Liver (tissue), 9 donors: ENCODE results near the gene PREX1. TPM values are rescaled to one million over a fixed set of nuclear protein-coding genes. Genes with fewer than 3 reads are reported as not detected.

Source experiments
- DNase-seq: peaks from one replicate; pipeline ENCODE4 v3.0.0-alpha.2; 2017; ENCODE audit warnings: low spot score
- H3K27ac ChIP-seq, 2 donors: one replicate each; pipeline ENCODE4 v1.7.0; 2013; ENCODE audit warnings: inconsistent platforms in 2 of 2, low read length in 2 of 2, control low read depth in 1 of 2, low read depth in 1 of 2, mild to moderate bottlenecking in 1 of 2
- H3K27me3 ChIP-seq, 4 donors: one replicate each; pipeline versions ENCODE4 v1.6.1 to v1.7.0; 2013; ENCODE audit warnings: low read length in 3 of 4, inconsistent platforms in 1 of 4, mild to moderate bottlenecking in 1 of 4, moderate library complexity in 1 of 4; ENCODE audit not compliant: control insufficient read depth in 4 of 4, insufficient read depth in 4 of 4
- H3K36me3 ChIP-seq, 4 donors: one replicate each; pipeline versions ENCODE4 v1.6.1 to v1.7.0; 2013; ENCODE audit warnings: low read length in 3 of 4, mild to moderate bottlenecking in 3 of 4, low read depth in 1 of 4, moderate library complexity in 1 of 4; ENCODE audit not compliant: control insufficient read depth in 4 of 4, insufficient read depth in 3 of 4
- H3K4me1 ChIP-seq, 4 donors: one replicate each; pipeline versions ENCODE4 v1.6.1 to v1.7.0; 2013; ENCODE audit warnings: low read length in 3 of 4, mild to moderate bottlenecking in 3 of 4, moderate library complexity in 1 of 4; ENCODE audit not compliant: control insufficient read depth in 4 of 4, insufficient read depth in 4 of 4
- H3K4me3 ChIP-seq, 3 donors: one replicate each; pipeline versions ENCODE4 v1.6.1 to v1.7.0; 2013; ENCODE audit warnings: low read length in 3 of 3, control low read depth in 1 of 3, low read depth in 1 of 3, mild to moderate bottlenecking in 1 of 3
- H3K9ac ChIP-seq, 2 donors: one replicate each; pipeline ENCODE4 v1.7.0; 2013; ENCODE audit warnings: low read length in 2 of 2, mild to moderate bottlenecking in 2 of 2, moderate library complexity in 2 of 2, control low read depth in 1 of 2, low read depth in 1 of 2
- H3K9me3 ChIP-seq, 4 donors: one replicate each; pipeline versions ENCODE4 v1.6.1 to v1.7.0; 2013; ENCODE audit warnings: low read length in 3 of 4; ENCODE audit not compliant: control insufficient read depth in 4 of 4
- EGR1 ChIP-seq, 2 donors: IDR thresholded peaks; 2 replicates each; pipeline ENCODE4 v1.6.1; 2016 to 2018; ENCODE audit warnings: antibody characterized with exemption in 2 of 2, low read depth in 2 of 2
- FOXA1 ChIP-seq: IDR thresholded peaks from 2 replicates; pipeline ENCODE4 v1.6.1; 2016; ENCODE audit warnings: antibody characterized with exemption
- FOXA2 ChIP-seq: IDR thresholded peaks from 2 replicates; pipeline ENCODE4 v1.6.1; 2016; ENCODE audit warnings: antibody characterized with exemption
- GABPA ChIP-seq, 2 donors: IDR thresholded peaks in 1 of 2; conservative IDR thresholded peaks in 1 of 2; 2 replicates each; pipeline ENCODE4 v1.6.1; 2016; ENCODE audit warnings: antibody characterized with exemption in 2 of 2, mild to moderate bottlenecking in 1 of 2, moderate library complexity in 1 of 2
- HNF4A ChIP-seq, 2 donors: conservative IDR thresholded peaks; 2 replicates each; pipeline ENCODE4 v1.6.1; 2016; ENCODE audit warnings: antibody characterized with exemption in 2 of 2, mild to moderate bottlenecking in 2 of 2
- HNF4G ChIP-seq: IDR thresholded peaks from 2 replicates; pipeline ENCODE4 v1.6.1; 2016; ENCODE audit warnings: antibody characterized with exemption
- JUND ChIP-seq, 2 donors: IDR thresholded peaks; 2 replicates each; pipeline ENCODE4 v1.6.1; 2016; ENCODE audit warnings: antibody characterized with exemption in 2 of 2
- NR2F2 ChIP-seq: IDR thresholded peaks from 2 replicates; pipeline ENCODE4 v1.6.1; 2016; ENCODE audit warnings: antibody characterized with exemption
- RAD21 ChIP-seq, 2 donors: IDR thresholded peaks; 2 replicates each; pipeline ENCODE4 v1.6.1; 2016; ENCODE audit warnings: antibody characterized with exemption in 2 of 2, mild to moderate bottlenecking in 2 of 2
- RXRA ChIP-seq, 2 donors: IDR thresholded peaks; 2 replicates each; pipeline ENCODE4 v1.6.1; 2017 to 2018; ENCODE audit warnings: antibody characterized with exemption in 2 of 2, mild to moderate bottlenecking in 1 of 2
- SP1 ChIP-seq: IDR thresholded peaks from 2 replicates; pipeline ENCODE4 v1.6.1; 2018; ENCODE audit warnings: antibody characterized with exemption, mild to moderate bottlenecking
- TAF1 ChIP-seq: conservative IDR thresholded peaks from 2 replicates; pipeline ENCODE4 v1.6.1; 2016; ENCODE audit warnings: antibody characterized with exemption, mild to moderate bottlenecking
- YY1 ChIP-seq: IDR thresholded peaks from 2 replicates; pipeline ENCODE4 v1.6.1; 2016; ENCODE audit warnings: antibody characterized with exemption, mild to moderate bottlenecking
- WGBS: extraction: QIAGEN DNeasy Blood & Tissue Kit; methylation state at CpG from one replicate; pipeline ENCODE4 v1.1.7; 2013; 5-methylcytosine and 5-hydroxymethylcytosine counted together
- polyA plus RNA-seq, 2 donors: library from polyadenylated mRNA; stranded (reverse) in 1 of 2; unstranded in 1 of 2; fragments of 200-250 nt in 1 of 2; fragments of >200 nt in 1 of 2; fragmentation: Nextera tagmentation in 1 of 2; extraction: Ambion mirVana in 1 of 2; gene quantifications; one replicate each; pipeline versions ENCODE4 v1.2.1 to v1.2.3, GENCODE V29; 2013 to 2015
- total RNA-seq, 2 donors: library from RNA; depleted of rRNA; stranded (reverse); fragments of >200 nt; gene quantifications; one replicate each; pipeline ENCODE4 v1.2.3, GENCODE V29; 2014
- TF ChIP-seq, protein P1 (sequence below): IDR thresholded peaks from 2 replicates; pipeline ENCODE4 v1.6.1; 2016; ENCODE audit warnings: antibody characterized with exemption, mild to moderate bottlenecking
- TF ChIP-seq, protein P2 (sequence below): IDR thresholded peaks from 2 replicates; pipeline ENCODE4 v1.6.1; 2016; ENCODE audit warnings: antibody characterized with exemption
- TF ChIP-seq, protein P3 (sequence below): fragments of 150-350 bp; IDR thresholded peaks from 2 replicates; pipeline ENCODE4 v1.5.1; 2017; ENCODE audit warnings: improper control_type of control experiment, low read depth, low read length; ENCODE audit not compliant: missing input control
- TF ChIP-seq, protein P4 (sequence below): IDR thresholded peaks from 2 replicates; pipeline ENCODE4 v1.6.1; 2016; ENCODE audit warnings: antibody characterized with exemption
- TF ChIP-seq, protein P5 (sequence below): IDR thresholded peaks from 2 replicates; pipeline ENCODE4 v1.6.1; 2016; ENCODE audit warnings: antibody characterized with exemption
- donor health status: healthy.
- donor health status: healthy.
- donor health status: healthy.
- donor health status: healthy.
- donor health status: healthy.

PREX1 gene
- total and polyA plus RNA-seq, 4 donors, result 2.2 to 18.0 (median 10.8) TPM

DNA sequence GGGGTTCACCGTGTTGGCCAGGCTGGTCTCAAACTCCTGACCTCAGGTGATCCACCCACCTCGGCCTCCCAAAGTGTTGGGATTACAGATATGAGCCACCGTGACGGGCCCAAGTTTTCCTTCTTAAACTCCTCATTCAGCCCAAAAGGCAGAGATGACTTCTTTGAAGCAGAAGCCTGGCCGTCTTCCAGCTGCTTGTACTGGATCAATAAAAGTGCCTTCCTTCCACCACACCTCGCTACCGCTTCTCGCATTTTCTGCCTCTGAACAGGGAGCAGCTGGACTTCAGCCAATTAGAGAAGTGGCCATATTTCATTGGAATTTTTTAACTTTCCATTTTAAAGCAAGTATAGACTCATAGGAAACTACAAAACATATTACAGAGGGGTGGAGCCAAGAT lies 241.1 kb downstream of the PREX1 start:
- Histone ChIP-seq H3K9me3 (no peaks in the 10 kb centered on the region), H3K27me3 (no peaks in the 10 kb centered on the region), H3K4me3 (no peak overlapping the region), H3K9ac (no peak overlapping the region), H3K27ac (no peak overlapping the region), H3K36me3 (no peaks in the 10 kb centered on the region), H3K4me1 (no peaks in the 10 kb centered on the region)
- DNase-seq, result no peak
- WGBS, result 66% methylated on average over 8 of the region's 8 CpGs
- TF ChIP-seq HNF4A (conservative IDR thresholded peaks at IDR 0.05) (no peak), RAD21 (IDR thresholded peaks at IDR 0.05) (no peak), RXRA (IDR thresholded peaks at IDR 0.05) (no peak), FOXA1 (no peak), FOXA2 (no peak), HNF4G (no peak), GABPA (IDR thresholded peaks at IDR 0.05 in 1 of 2, conservative IDR thresholded peaks at IDR 0.05 in 1 of 2) (no peak), TAF1 (no peak), EGR1 (IDR thresholded peaks at IDR 0.05; ENCODE audit: low read depth in 2 of 2) (no peak), NR2F2 (no peak), YY1 (no peak), JUND (IDR thresholded peaks at IDR 0.05) (no peak), SP1 (no peak)
- TF ChIP-seq, protein P1, sequence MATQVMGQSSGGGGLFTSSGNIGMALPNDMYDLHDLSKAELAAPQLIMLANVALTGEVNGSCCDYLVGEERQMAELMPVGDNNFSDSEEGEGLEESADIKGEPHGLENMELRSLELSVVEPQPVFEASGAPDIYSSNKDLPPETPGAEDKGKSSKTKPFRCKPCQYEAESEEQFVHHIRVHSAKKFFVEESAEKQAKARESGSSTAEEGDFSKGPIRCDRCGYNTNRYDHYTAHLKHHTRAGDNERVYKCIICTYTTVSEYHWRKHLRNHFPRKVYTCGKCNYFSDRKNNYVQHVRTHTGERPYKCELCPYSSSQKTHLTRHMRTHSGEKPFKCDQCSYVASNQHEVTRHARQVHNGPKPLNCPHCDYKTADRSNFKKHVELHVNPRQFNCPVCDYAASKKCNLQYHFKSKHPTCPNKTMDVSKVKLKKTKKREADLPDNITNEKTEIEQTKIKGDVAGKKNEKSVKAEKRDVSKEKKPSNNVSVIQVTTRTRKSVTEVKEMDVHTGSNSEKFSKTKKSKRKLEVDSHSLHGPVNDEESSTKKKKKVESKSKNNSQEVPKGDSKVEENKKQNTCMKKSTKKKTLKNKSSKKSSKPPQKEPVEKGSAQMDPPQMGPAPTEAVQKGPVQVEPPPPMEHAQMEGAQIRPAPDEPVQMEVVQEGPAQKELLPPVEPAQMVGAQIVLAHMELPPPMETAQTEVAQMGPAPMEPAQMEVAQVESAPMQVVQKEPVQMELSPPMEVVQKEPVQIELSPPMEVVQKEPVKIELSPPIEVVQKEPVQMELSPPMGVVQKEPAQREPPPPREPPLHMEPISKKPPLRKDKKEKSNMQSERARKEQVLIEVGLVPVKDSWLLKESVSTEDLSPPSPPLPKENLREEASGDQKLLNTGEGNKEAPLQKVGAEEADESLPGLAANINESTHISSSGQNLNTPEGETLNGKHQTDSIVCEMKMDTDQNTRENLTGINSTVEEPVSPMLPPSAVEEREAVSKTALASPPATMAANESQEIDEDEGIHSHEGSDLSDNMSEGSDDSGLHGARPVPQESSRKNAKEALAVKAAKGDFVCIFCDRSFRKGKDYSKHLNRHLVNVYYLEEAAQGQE, result no peak
- TF ChIP-seq, protein P2, sequence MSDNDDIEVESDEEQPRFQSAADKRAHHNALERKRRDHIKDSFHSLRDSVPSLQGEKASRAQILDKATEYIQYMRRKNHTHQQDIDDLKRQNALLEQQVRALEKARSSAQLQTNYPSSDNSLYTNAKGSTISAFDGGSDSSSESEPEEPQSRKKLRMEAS, result no peak
- TF ChIP-seq, protein P3, sequence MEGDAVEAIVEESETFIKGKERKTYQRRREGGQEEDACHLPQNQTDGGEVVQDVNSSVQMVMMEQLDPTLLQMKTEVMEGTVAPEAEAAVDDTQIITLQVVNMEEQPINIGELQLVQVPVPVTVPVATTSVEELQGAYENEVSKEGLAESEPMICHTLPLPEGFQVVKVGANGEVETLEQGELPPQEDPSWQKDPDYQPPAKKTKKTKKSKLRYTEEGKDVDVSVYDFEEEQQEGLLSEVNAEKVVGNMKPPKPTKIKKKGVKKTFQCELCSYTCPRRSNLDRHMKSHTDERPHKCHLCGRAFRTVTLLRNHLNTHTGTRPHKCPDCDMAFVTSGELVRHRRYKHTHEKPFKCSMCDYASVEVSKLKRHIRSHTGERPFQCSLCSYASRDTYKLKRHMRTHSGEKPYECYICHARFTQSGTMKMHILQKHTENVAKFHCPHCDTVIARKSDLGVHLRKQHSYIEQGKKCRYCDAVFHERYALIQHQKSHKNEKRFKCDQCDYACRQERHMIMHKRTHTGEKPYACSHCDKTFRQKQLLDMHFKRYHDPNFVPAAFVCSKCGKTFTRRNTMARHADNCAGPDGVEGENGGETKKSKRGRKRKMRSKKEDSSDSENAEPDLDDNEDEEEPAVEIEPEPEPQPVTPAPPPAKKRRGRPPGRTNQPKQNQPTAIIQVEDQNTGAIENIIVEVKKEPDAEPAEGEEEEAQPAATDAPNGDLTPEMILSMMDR, result no peak
- TF ChIP-seq, protein P4, sequence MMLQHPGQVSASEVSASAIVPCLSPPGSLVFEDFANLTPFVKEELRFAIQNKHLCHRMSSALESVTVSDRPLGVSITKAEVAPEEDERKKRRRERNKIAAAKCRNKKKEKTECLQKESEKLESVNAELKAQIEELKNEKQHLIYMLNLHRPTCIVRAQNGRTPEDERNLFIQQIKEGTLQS, result no peak

DNA sequence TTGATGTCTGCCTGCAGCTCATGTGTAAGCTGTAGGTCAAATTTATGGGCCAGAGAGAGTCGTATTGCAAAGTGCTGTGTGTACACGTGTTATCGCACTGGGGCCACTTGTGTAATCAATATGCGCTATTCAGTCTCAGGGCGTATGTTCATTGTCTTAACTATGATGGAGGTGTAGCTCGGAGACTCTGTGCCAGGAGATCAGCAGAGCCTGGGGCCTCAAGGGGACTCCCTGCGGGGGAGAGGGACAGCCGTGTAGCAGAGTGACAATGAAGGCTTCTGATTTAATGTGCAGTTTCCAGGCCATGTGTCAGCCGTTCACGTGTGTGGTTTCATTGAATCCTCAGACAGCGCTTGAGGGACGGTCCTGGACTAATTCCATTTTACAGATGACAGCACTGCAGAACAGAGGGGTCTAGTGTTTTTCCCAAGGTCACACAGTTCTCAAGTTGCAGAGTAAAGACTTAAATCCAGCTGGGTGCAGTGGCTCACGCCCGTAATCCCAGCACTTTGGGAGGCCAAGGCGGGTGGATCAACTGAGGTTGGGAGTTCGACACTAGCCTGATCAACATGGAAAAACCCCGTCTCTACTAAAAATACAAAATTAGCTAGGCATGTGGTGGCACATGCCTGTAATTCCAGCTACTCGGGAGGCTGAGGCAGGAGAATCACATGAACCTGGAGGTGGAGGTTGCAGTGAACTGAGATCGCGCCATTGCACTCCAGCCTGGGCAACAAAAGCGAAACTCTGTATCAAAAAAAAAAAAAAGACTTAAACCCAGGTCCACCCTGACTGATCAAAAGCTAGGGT lies 242.5 kb downstream of the PREX1 start:
- WGBS, result 65% methylated on average over 21 of the region's 21 CpGs
- Histone ChIP-seq H3K4me3 (no peak overlapping the region), H3K27me3 (no peaks in the 10 kb centered on the region), H3K9ac (no peak overlapping the region), H3K36me3 (no peaks in the 10 kb centered on the region), H3K27ac (no peak overlapping the region), H3K9me3 (no peaks in the 10 kb centered on the region), H3K4me1 (no peaks in the 10 kb centered on the region)
- no peak for DNase-seq
- TF ChIP-seq JUND (IDR thresholded peaks at IDR 0.05), result no peak
- TF ChIP-seq YY1, result no peak
- TF ChIP-seq, protein P5, sequence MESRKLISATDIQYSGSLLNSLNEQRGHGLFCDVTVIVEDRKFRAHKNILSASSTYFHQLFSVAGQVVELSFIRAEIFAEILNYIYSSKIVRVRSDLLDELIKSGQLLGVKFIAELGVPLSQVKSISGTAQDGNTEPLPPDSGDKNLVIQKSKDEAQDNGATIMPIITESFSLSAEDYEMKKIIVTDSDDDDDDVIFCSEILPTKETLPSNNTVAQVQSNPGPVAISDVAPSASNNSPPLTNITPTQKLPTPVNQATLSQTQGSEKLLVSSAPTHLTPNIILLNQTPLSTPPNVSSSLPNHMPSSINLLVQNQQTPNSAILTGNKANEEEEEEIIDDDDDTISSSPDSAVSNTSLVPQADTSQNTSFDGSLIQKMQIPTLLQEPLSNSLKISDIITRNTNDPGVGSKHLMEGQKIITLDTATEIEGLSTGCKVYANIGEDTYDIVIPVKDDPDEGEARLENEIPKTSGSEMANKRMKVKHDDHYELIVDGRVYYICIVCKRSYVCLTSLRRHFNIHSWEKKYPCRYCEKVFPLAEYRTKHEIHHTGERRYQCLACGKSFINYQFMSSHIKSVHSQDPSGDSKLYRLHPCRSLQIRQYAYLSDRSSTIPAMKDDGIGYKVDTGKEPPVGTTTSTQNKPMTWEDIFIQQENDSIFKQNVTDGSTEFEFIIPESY, result no peak
- no peak for TF ChIP-seq NR2F2
- TF ChIP-seq FOXA1, result no peak
- TF ChIP-seq TAF1, result no peak
- TF ChIP-seq EGR1 (IDR thresholded peaks at IDR 0.05; ENCODE audit: low read depth in 2 of 2), result no peak
- no peak for TF ChIP-seq FOXA2
- TF ChIP-seq, protein P3, result no peak
- TF ChIP-seq, protein P4, result no peak
- no peak for TF ChIP-seq RXRA (IDR thresholded peaks at IDR 0.05)
- no peak for TF ChIP-seq HNF4G
- TF ChIP-seq, protein P2, result no peak
- no peak for TF ChIP-seq SP1
- no peak for TF ChIP-seq RAD21 (IDR thresholded peaks at IDR 0.05)
